22Rv1 (cell line): ENCODE results near the gene ADAP1.

Experiments
- H3K27ac ChIP-seq: fragments of 450-650 bp; 2 replicates; pipeline ENCODE4 v1.5.1; 2017
- ZFX ChIP-seq: fragments of 450-650 bp; IDR thresholded peaks from 2 replicates; pipeline ENCODE4 v1.6.1; 2017; ENCODE audit warnings: antibody characterized with exemption, borderline replicate concordance
- TF ChIP-seq, protein P1 (sequence below): fragments of 450-650 bp; IDR thresholded peaks from 2 replicates; pipeline ENCODE4 v1.5.1; 2017; ENCODE audit warnings: mild to moderate bottlenecking

The ADAP1 gene

GRCh38 chr7:862157-862556 is 92.3 kb downstream of the ADAP1 start:
- TF ChIP-seq, protein P1, sequence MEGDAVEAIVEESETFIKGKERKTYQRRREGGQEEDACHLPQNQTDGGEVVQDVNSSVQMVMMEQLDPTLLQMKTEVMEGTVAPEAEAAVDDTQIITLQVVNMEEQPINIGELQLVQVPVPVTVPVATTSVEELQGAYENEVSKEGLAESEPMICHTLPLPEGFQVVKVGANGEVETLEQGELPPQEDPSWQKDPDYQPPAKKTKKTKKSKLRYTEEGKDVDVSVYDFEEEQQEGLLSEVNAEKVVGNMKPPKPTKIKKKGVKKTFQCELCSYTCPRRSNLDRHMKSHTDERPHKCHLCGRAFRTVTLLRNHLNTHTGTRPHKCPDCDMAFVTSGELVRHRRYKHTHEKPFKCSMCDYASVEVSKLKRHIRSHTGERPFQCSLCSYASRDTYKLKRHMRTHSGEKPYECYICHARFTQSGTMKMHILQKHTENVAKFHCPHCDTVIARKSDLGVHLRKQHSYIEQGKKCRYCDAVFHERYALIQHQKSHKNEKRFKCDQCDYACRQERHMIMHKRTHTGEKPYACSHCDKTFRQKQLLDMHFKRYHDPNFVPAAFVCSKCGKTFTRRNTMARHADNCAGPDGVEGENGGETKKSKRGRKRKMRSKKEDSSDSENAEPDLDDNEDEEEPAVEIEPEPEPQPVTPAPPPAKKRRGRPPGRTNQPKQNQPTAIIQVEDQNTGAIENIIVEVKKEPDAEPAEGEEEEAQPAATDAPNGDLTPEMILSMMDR: no peak
- no peak for TF ChIP-seq ZFX
- H3K27ac ChIP-seq: 0 out of 2 replicates have a peak overlapping the region, but pooled peaks have one; percentile 14

GRCh38 chr7:861222-861621 is 93.3 kb downstream of the ADAP1 start:
- TF ChIP-seq, protein P1: no peak
- TF ChIP-seq ZFX: no peak
- H3K27ac ChIP-seq: peak overlapping the region; percentile 14; the same call in 1 of the 2 replicates

DNA sequence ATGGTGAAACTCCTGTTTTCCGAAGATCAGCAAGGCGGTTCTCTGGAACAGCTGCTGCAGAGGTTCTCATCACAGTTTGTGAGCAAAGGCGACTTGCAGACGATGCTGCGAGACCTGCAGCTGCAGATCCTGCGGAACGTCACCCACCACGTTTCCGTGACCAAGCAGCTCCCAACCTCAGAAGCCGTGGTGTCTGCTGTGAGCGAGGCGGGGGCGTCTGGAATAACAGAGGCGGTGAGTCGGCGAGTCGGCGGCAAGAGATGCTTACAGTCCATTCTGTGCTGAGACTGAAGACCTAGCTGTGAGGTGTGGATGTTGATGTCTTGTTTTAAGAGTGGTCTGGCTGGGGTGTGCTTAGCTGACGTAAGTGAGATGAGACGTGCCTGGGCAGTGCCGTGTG is 94.3 kb downstream of the ADAP1 start:
- H3K27ac ChIP-seq: no peak overlapping the region
- TF ChIP-seq ZFX: no peak
- TF ChIP-seq, protein P1: no peak

DNA sequence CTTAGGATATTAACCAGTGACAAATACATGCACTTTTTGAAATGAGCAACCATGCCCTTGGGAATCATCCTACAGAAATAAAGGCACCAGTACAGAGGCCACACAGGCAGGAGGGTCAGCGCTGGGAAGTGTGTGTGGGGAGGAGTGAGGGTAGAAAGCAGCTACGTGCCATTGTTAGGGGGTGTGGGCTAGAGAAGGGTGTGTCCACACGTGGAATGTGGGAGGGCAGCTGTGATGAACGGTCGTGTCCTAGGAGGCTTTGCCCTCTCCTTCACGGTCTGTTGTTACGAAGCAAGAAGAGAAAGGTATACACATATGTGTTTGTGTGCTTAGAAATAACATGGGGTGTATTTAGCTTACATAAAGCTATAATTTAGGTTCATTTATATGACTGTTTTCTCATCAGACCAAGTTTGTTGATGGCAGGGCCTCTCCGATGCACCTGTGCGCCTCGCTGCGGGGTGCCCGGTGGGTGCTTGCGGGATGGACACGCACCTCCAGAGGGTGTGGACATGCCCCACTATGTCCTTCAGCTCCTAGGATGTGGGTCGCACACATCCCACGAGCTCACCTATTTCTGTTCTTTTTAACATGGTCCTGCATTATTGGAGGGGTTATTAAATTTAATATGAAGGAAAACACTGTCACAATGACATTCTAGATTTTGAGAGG is 95.0 kb downstream of the ADAP1 start:
- H3K27ac ChIP-seq: no peak overlapping the region
- TF ChIP-seq, protein P1: no peak
- no peak for TF ChIP-seq ZFX

GRCh38 chr7:857661-858060 is 96.8 kb downstream of the ADAP1 start:
- no peak for TF ChIP-seq ZFX
- TF ChIP-seq, protein P1: no peak
- H3K27ac ChIP-seq: no peak overlapping the region

DNA sequence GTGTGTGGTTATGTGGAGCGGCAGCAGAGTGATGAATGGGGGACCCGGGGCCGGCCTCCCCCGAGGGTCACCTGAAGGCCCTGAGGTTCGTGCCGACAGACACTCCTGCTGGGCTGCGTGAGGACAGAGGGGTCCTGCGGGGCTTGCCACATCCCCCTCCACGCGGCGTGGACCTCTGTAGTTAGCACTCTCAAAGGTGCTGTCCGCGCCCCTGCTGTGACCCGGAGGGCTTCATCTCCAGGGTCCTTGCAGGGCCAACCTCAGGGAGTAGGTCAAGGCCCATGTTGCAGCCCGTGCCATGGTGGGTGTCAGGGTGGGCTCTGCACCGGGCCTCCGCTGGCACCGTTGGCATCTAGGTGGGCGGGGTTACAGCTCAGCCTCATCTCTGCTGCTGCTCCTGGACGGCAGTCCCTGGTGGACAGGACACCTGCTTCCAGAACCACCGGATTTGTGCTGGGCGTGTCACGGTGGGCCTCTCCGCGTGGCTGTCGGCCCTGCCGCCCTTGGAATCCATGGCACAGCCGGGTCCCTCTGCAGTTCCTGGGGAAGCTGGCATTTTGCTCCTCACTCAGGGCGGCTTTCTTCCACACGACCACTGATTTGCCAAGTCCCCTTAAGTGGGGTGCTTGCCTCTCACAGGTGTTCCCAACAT is 97.9 kb downstream of the ADAP1 start:
- TF ChIP-seq, protein P1: no peak
- no peak for TF ChIP-seq ZFX
- H3K27ac ChIP-seq: no peak overlapping the region

GRCh38 chr7:855686-856369 is 98.7 kb downstream of the ADAP1 start:
- H3K27ac ChIP-seq: no peak overlapping the region
- TF ChIP-seq ZFX: no peak
- TF ChIP-seq, protein P1: no peak
